ENCODE measurements around the gene FAM153A.
"Not testable (repeated sequence)": the region's sequence is repeated elsewhere in the genome, so short reads cannot be mapped to it uniquely, and the experiment has no call there.

GRCh38 chr5:177812814-177813425 is 30.2 kb upstream of the FAM153A start:
- TF ChIP-seq CTCF (conservative IDR thresholded peaks at IDR 0.05; ENCODE audit: low read length); EZH2phosphoT487 (IDR thresholded peaks at IDR 0.05; ENCODE audit: borderline replicate concordance, low read depth, low read length): not testable (repeated sequence)
